Right renal pelvis (tissue), 4 donors: ENCODE results near the gene VWA8. TPM values are rescaled to one million over a fixed set of nuclear protein-coding genes. Genes with fewer than 3 reads are reported as not detected.
"Not testable (repeated sequence)": the region's sequence is repeated elsewhere in the genome, so short reads cannot be mapped to it uniquely, and the experiment has no call there.

Experiments
- DNase-seq, 4 donors: peaks; one replicate each; pipeline ENCODE4 v3.0.0-alpha.2; 2013; ENCODE audit warnings: low read depth in 4 of 4, low spot score in 3 of 4, missing footprints in 1 of 4
- polyA plus RNA-seq, 4 donors: library from polyadenylated mRNA; unstranded; fragments of 120-200 nt; gene quantifications; one replicate each; pipeline ENCODE4 v1.2.1, GENCODE V29; 2013; ENCODE audit not compliant: insufficient read length in 4 of 4

The VWA8 gene
- polyA plus RNA-seq, 4 donors: 18.7 to 24.5 (median 20.7) TPM

DNA sequence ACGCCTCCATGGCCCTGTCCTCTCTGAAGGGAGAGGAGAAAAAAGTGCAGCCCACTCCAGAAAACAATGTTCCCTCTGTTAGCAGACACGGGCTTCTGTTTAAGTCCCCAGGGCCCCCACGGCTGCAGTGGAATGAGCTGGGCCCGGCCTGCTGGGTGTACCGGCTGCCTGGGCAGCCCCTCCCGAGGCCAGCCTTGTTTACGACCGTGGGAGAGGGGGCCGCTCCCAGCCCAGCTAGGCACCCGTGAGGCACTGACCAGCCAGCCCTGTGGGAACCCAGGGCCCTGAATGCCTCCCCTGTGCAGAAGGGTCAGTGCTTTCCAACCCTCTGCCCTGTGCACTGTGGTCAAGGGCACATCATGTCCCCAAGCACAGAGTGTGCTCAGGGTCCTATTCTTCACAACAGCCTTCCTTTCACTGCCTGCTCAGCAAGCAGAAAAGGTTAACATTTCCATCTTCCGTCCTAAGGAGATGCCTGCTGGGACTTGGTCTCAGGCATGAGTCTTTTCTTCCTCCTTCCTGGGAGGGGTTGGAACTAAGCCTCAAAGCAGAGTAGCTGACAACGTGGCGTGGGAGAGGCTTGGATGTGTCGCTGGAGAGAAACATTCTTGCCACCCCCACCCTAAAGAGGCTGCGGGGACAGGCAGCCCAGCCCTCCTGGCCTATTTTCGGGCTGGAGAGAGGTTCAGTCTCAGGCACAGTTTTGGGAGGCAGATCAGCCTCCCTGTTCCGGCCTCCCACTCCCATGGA, 413.5 kb downstream of the VWA8 start:
- DNase-seq: no peak

GRCh38 chr13:41546372-41547190, 414.3 kb downstream of the VWA8 start:
- no peak for DNase-seq

DNA sequence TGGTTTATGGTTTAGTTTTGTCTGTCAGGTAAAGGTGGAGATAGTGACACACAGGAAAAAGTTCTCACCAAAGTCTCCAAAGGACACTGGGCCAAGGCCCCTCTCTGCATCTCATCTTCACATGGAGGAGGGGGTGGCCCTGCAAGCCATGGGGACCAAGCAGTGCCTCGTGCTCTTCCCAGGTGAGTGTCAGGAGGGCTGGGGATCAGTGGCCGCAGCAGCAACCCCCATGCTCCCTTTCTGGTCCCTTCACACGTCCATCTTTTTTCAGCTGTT, 415.5 kb downstream of the VWA8 start:
- no peak for DNase-seq

GRCh38 chr13:41543664-41544300, 417.1 kb downstream of the VWA8 start:
- DNase-seq: no peak

- not testable (repeated sequence) for DNase-seq
These were observed 418.1 kb downstream of the VWA8 start for GRCh38 chr13:41542799-41543198.

DNA sequence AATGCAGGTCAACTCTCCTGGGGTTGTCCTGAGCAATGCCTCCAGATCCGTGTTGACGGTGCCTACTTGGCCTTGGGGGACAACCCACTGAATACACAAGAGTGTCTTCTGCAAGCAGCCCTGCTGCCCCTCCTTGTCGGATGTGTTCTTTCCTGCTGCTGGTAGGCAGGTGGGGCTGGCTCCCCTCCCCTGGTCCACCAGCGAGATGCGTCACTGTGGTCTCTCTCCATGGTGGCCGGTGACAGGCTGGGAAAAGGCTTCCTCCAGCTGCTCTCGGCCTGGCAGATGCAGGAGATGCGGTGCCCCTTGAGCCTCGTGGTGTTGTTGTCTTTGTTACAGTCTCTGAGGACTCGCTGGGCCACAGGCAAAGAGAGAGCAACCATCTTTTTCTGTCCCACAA, 418.6 kb downstream of the VWA8 start:
- DNase-seq: no peak

DNA sequence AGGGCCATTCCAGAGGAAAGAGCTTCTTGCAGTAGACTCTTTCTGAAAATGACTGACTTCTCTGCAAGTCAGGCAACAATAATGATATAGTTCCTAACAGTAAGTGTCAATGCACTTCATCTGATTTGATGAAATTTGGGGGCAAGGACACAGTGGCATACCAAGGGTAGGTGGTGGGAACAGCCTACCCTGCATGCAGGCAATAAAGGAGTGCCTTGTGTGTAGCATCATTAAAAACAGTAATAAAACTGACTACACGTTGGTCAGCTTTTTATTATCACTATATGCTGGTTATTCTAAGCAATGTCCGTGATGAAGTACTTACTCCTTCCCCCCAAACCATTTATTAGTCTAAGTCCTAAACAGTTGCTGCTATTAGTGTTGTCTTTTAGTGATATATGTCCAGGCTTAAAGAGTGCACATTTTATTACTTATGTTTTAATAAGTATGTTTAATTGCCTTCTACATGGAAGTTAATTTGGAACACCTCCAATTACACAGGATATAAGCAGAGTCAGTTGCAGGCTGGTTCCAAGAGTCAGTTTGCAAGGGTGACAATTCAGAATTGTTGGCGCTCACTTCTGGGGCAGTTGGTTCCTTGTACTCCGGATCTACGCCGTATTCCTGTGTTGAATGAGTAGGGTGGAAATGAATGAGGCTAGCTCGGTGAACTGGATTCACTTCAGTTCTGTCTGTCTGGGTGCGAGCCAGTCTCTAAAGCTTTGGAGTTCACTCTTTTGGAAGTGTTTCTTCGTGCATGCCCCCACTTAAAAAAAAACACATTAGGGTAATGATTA, 419.6 kb downstream of the VWA8 start:
- DNase-seq: no peak

DNA sequence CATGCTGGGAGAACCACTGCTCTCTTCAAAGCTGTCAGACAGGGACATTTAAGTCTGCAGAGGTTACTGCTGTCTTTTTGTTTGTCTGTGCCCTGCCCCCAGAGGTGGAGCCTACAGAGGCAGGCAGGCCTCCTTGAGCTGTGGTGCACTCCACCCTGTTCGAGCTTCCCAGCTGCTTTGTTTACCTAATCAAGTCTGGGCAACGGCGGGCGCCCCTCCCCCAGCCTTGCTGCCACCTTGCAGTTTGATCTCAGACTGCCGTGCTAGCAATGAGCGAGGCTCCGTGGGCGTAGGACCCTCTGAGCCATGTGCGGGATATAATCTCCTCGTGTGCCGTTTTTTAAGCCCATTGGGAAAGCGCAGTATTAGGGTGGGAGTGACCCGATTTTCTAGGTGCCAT, 420.7 kb downstream of the VWA8 start:
- DNase-seq: not testable (repeated sequence)

- no peak for DNase-seq
These were observed 427.4 kb downstream of the VWA8 start for GRCh38 chr13:41533266-41534052.

GRCh38 chr13:41528021-41528420, 432.9 kb downstream of the VWA8 start:
- no peak for DNase-seq

DNA sequence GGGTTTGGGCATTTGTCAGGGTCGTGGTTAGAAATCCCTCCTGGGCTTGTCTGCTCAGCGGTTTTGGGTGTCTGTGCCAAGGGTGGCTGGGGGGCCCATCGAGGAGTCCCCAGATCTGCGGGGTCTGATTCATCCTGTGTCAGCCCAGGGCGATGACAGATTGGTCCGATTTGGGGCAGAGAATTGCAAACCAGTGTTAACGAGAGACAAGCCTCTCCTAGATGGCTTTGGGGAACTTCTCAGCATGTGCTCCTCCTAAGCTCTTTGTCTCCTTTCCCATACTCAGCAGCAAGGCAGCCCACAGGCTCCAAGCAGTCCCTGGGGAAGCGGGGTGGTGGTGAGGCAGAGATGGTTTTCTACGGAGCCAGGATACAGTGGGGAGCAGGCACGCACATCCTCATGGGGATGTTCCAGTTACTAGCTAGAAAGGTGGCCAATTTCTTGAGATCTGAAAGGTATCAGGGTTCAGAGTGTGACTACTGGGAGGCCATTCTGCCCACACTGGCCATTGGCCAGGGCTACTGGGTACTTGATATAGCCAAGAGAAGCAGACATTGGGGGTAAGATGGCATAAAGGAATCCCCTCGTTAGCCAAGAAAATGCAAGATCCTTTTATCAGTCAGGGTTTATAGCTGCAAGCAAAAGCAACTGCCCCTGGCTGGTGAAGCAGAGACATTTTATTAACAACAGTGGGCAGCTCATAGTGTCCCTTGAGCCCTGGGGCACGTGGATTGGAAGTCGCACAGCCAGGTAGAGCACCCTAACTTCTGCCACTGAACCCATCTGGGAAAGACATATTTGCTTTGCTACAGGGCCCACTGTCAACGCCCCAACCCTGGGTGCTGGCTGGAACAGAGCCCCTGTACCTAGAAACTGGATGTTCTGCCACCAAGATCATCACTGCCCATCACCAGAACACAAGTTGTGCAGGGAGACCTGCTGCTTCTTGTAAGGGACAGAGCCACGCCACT, 440.0 kb downstream of the VWA8 start:
- no peak for DNase-seq

DNA sequence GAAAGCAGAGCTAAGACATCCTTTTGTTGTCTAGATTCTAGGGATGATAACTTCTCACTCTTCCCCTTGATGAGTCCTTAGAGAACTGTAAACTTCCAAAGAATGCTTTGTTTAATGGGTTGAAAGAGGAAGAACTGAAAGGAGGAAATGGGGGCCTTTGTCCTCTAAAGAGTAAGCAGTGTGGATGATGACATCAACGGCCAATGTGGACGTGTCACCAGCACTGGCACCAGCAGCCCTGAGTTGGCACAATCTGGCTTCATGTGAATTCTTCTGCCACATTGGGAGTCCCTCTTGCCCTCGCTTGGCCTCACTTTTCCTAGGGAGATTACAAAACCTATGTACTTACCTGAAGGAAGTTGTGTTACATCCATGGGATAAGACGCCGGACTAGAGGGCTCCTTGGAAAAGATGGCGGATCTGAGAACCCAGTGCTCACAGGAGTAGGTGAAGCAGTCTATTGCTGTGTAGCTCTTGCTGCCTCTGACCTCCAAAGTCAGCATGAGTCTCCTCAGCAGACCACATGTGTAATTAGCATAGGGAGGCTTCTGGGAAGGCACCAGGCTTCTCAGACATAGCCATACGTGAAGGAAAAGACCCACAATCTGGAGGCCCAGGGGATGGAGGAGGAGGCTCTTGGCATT, 440.8 kb downstream of the VWA8 start:
- no peak for DNase-seq

Other genes with a start within 250 kb of the VWA8 start
- gene DGKH, start 87.5 kb upstream of the VWA8 start, polyA plus RNA-seq: 1 to 10 TPM; 5.8 to 6.9 (median 6.1) TPM